HG02678 (cell line): Measurements from ENCODE around the gene FUS.

ENCODE experiments used
- ATAC-seq: cut with Tn5 transposase; IDR thresholded peaks from one replicate; pipeline ENCODE4 v1.9.1; 2021; ENCODE audit warnings: mild to moderate bottlenecking, moderate library complexity; ENCODE audit not compliant: unreplicated experiment

FUS gene

GRCh38 chr16:31225193-31225592, 45.3 kb downstream of the FUS start:
- no peak for ATAC-seq

GRCh38 chr16:31228206-31228605, 48.3 kb downstream of the FUS start:
- no peak for ATAC-seq

- no peak for ATAC-seq
Observed at GRCh38 chr16:31229501-31229900, 49.6 kb downstream of the FUS start.

DNA sequence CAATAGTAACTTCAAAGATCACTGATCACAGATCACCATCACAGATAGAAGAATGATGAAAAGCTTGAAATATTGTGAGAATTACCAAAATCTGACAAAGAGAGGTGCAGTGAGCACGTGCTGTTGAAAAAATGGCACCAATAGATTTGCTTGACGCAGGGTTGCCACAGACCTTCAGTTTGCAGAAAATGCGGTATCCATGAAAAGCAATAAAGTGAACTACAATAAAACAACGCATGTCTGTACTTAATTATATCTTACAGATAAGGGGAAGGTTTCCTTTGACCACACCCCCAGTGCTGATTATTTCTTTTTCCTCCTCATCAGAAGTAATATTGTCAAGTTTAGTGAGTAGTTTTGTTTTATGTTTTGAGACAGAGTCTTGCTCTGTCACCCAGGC, 58.1 kb downstream of the FUS start:
- ATAC-seq: no peak
